GM18499 (cell line): ENCODE measurements around the gene KCND2.
A peak's percentile ranks its signal among the peaks of the same experiment; 100 is the strongest.

Experiments
- ATAC-seq: cut with Tn5 transposase; IDR thresholded peaks from one replicate; pipeline ENCODE4 v1.9.1; 2021; ENCODE audit warnings: moderate number of reproducible peaks; ENCODE audit not compliant: insufficient read depth, unreplicated experiment

Gene KCND2

DNA sequence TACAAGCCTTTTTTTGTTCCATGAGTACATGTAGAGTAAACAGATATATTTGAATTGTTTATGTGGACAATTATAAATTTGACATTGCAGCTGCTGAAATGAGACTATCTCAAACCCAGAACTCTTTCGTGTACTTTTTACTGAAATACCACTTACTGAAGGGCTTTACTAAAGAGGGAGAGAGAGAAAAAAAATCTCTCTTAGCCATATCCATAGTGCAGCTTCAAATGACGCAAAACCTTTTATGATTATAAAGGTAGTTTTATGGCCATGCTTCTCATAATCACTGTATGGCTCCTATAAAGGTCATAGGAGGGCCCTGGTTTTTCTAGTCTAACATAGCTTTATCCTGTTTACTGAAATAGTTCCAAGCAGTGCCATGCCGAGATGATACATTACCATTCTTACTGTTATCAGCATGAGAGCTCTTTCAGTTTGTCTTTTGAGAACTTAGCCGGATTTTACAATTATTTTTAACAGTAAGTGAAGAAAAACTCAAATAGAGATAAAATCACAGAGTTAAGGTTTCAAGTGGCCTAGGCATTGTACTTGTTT is 35.1 kb downstream of the KCND2 start:
- no peak for ATAC-seq

DNA sequence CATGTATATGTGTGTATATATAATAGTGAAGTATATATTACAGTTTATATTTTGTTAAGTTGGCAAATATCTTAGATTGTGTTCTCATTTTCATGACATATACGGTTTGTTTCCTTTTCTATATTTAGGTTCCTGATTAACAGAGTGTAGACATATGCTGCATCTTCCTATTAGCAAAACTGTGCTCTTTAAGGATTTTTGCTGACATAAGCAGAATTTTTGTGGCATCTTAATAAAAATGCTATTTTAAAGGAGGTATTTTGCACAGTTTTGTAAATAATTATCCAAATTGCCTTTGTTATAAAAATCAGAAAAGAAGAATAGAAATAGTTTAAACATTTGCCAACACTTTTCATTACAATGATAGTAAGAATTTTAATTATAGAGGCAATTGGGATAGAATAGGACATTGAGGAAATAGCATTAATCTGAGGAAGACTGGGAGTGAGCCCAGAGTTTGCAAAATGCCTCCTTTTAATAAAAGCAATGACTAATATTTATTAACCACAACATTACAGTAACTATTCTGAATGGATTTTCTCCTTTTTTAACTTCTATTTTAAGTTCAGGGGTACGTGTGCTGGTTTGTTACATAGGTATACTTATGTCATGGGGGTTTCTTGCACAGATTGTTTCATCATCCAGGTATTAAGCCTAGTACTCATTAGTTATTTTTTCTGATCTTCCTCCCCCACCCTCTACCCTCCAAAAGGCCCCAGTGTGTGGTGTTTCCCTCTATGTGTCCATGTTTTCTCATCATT is 38.2 kb downstream of the KCND2 start:
- ATAC-seq = no peak

DNA sequence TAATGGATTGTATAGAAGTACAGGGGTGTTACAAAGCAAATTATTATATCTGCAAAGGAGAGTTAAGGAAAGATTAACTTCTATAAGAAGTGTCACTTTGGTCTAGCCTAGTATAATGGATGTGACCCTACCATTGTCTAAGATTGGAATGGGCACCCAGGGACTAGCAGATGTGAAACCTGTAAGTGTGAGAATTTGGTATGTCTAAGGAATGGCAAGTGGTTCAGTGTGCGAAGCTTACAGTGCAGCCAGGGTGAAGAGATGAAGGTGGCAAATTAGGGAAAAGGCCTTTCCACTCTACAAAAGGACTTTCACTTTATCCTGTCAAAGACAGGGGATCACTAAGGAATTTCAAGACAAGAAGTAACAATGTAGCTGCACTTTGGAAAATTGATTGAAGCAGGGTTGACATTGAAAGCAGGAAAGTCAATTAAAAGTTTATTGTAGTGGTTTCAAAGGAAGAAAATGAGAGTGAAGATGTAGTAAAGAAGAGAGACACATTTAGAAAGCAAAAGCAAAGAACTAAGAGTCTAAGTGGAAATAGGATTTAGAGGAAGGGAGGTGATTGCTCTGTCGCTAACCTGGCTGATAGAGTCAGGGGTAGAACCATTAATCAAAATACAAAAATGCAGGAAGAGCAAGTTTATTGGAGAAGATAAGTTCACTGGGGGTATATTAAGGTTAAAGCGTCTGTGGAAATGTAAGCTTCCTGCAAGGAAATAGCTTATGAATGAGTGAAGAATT is 47.4 kb downstream of the KCND2 start:
- no peak for ATAC-seq

DNA sequence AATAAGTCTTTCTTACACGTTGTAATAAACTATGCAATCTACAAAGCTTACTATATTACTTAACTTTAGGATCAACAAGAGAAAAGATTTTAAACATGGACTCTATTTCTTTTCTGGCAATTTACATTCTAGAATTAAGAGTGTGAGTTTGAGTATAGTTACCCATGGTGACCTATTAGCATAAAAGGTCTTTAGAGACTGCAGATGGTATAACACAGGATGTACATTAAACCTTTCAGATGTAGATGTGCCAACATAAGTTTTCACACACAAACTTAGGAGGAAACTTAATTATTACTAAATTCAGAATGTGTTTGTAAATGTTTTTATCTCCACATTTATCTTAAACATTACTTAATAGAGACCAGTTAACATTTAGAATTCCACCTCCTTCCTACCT is 54.1 kb downstream of the KCND2 start:
- no peak for ATAC-seq

DNA sequence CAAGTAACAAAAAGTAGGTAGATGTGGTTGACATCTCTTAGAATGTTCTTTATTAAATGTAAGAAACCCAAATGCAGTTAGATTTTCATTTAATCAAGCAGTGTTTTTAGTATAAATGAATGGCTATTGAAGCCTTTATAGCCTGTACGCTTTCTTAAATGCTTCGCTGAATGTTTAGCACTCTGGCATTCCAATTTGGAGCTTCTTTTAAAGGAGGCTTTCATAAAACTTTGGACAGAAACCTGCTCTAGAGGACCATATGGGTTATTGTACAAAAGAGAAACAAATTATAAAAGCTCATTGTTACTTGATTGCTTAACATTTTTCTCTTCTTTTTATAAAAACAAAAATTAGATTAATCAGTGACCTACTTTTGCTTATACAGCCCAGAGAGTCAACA is 59.5 kb downstream of the KCND2 start:
- ATAC-seq = no peak

DNA sequence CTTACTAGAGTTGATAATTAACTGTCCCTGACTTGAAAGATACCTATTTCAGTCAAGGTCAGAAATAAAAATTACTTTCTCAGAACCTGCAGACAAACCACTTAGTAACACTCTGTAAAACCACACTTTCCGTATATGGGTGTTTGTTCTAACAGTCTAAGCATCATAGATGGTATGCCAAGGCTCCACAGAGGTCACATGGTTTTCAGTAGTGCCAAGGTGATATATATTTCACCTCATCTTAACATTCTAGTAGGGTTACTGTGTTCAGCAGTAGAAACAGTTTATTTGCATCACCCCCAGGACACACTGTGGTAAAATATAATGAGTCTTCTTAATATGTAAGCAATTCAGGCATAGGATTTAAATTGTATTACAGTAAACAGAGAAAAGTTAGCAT is 61.5 kb downstream of the KCND2 start:
- peak; percentile 83 for ATAC-seq

DNA sequence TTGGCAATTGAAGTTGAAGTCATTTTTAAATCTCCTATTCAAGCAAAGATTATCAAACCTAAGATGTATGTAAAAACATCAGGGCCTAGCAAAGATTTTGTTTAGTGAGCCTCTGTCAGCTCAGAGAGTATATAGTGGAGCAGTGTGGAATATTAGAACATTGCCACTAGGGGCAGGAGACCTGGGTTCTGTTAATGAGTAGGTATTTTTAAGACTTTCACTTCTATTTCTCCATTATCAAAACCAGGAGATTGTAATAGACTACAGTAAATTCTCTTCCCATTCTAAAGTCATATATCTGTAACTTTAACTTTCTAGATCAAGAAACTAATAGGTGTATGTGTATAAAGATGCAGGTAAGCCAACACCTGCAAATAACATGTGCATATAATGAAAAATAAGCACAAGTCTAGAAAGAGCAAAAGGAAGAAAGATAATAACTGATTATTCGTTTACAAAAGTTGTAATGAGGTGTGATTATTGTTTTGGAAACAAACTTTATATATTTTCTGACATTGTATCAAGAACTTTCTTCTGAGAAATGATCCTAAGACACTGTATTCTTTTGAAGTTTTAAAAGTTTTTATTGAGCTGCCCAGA is 64.4 kb downstream of the KCND2 start:
- no peak for ATAC-seq

DNA sequence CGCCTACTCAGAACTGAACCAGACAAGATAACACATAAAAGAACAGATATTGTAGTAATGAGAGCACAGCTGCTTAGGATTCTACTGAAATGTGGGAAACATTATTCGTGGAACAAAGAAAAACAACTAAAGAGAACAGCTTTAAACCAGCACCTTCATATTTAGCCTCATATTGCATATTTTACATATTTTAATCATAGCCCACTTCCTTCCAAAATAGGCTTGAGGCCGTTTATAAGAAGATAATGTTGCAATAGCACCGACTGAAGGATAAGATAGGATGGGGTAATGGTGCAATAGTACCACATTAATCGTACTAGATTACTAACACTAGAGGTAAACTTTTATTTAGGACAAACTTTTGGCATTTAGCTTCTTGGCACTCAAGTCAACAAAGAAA is 71.3 kb downstream of the KCND2 start:
- ATAC-seq = no peak

DNA sequence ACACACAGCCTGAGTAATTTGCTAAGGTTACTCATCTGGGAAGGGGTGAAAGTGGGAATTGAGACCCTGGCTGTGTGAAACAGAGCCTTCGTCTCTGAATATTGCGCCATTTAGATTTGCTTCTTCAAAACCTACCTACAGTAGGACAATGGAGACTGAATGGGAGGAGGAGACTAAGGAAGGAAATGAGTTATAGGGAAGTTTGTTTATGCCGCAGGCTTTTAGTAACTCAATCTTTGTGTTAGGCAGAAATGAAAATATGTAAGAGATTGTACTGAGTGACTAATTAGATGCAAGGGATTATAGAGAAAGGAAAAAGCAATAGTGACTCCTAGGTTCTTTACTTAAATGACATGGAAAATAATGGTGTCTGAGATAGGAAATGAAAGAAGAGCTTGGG is 80.2 kb downstream of the KCND2 start:
- no peak for ATAC-seq

DNA sequence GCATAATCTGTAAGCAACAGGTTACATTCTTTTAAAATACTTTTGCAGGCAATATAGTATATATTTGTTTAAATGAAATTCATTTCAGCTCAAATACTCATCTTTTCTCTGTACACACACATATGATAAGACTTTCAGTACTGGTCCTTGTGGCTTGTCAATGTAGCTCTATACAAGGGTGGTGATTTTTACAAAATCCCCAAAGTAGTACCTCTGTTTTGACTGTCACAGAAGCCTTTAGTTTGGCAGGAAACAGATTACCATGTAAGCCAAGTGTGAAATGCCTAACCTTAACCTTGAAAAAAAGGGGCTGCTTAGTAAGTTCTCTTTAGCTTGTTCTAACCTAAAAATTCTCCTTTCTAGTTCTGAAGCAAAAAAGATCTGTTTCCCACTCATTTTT is 87.9 kb downstream of the KCND2 start:
- ATAC-seq = peak; percentile 94

DNA sequence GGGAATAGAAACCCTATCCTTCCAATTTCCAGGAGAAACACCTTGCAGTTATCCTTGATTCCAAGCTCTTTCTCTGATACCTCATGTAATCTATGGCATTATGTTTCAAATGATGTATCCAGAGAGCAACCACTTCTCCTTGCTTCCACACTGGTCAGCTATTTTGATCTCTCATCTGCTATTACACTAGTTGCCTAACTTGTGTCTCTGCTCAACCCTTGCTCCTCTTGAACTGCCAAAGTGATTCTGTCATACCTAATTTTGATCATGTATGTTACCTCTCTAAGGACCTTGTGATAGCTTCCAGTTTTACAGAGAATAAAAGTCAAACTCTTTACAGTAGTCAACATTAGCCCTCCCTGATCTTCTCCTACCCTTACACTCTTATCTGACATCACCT is 90.4 kb downstream of the KCND2 start:
- no peak for ATAC-seq

DNA sequence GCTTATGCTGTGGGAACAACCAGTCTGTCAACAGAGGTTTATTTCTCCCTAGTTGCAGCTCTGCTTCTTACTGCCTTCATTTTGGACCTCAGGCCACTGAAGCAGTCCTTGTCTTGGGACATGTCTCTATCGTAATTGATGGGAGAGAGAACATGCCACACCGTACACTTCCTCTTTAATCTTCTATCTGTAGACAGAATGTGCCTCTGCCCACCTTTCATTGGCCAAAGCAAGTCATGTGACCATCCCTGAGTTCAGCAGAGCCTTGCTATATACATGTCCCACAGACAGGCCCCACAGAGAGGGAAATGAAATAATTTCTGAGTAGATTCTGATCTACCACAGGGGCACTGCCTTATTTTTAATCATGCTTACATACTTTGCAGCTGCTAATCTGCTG is 98.0 kb downstream of the KCND2 start:
- no peak for ATAC-seq

DNA sequence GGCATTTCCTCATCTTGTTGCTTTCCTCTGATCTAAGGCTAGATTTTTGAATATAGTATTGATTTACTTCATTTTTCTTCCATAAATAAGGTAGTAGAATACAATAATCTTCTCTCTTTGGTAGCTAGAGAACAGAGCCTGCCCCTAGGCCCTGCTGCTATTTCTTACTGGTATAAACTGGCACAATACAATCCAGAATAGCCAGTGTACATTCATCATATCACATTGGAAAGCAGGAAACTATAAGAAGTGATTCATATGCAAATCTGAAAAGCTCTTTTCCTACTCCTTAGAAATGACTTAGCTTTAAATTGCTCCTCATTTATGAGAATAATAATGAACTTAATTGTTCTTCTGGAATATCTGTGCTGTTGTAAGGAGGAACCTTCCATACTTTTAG is 100.2 kb downstream of the KCND2 start:
- no peak for ATAC-seq

DNA sequence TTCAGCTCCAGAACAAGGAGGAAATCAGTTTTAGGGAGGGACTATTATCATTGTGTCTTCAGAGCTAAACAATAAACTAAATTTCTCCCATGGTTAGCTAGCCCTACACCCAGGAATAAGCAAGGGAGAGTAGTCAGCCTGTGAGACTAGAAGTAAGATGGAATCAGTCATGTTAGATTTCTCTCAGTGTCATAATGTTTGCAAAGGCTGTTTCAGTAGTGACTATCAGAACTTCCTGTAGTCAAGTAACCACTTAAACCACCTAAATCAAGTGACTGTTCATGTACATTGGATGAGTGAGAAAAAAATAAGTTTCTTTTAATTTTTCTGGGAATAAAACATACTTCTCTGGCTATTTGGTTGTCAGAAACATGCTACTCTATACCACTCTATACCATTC is 121.6 kb downstream of the KCND2 start:
- no peak for ATAC-seq

DNA sequence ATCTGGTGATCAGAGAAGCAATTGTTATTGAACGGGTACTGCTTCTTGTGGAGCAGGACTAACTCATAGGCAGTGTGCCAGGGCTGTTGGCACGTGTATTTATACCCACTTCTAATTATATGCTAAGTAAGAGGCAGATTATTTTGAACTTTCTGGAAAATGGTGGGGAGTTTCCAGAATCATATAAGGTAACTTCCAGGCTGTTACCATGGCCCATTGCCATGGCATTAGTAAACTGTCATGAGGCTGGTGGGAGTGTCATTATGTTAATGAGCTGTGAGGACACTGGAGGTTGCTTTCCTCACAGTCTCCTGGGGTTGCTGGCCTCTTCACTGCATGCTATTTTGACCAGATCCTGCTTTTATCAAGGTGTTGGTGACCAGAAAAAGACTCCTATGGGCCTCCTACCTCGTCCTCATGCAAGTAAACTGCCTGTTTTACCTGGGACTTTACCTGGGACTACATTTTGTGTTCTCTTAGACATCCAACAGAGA is 122.6 kb downstream of the KCND2 start:
- ATAC-seq = peak; percentile 92

DNA sequence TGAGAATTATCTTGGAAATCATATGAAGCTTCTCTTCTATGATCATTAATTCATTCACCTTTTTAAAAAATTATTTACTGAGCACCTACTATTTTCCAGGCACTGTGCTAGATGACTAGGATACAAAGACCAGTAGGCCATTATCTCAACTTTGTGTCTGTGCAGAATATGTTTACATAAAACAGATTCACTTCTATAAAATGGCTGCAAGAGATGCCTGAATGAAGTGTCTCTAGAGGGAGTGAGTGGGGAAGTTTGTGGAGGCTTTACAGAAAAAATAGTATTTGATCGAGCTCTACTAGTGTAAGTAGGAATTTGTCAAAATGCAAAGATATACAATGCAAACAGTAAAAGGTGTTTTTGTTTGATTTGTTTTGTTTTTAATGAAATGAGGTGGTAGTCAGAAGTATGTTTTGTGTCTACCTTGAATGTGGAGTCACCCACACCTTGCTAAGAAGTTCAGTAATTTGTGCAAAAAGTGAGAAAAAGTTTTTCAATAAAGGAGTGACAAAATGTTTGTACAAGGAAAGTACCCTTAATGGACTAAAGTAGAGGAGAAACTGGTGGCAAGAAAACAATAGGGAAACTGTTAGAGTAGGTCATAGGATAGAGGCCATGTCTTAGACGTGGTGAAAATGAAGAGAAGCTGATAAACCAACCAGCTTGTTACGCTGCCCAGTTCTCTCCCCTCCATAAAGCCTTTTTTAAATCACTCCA is 125.5 kb downstream of the KCND2 start:
- ATAC-seq = no peak

DNA sequence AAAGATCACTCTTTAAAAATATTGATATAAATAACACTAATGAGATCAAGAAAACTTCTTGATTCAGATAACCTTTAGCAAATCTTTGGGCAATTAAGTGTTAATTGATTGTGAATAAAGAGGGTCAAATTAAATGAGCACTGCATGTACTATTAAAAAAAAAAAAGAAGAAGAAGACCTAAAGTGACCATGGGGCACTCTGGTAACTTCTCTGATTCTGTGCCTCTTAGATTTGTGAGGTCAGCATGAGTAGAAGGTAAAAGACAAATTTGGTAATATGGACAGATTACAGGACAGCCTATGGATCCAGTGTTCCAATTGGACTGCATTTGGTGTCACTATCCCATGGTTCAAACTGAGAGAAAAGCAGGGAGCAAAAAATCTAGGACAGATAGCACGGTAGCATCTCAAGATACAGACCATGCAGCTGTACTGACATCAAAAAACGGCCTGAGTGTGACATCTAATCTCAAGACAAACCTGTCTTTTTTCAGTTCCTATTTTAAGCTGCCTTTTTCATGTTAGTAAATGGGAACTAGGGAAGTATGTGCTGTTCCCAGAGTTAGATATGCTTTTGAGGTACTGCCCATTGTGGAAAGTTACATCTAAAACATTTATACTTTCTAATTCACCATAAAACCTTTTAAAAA is 128.0 kb downstream of the KCND2 start:
- no peak for ATAC-seq

DNA sequence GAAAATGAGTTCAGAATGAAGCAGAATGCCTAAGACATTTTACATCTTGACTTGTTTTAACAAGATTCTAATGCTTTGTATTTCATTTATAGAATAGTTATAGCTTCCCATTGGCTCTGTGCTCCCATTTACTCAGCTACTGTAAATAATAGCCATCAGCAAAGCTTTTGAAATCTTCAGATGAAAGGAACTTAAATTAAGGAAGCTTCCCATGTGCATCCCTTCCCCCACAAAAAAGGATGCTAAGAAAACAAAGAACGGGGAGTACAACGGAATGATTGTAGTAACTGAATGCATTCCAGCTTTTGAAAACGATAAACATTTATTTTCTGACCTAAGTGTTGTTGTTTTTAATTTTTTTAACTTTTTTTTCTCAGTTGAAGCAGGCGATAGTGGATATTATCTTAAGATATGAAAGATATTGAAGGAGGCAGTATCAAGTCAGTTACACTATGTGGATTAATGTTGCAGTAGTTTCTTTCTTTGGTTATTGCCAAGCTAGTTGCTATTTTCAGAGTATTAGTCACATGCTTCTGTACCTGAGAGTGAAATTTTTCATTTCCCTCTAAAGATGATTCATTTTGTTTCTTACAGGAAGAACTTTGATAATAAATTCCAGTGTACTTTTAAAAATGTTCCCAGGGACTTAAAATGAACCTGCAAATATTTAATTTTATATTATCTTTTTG is 129.2 kb downstream of the KCND2 start:
- ATAC-seq = peak; percentile 53

DNA sequence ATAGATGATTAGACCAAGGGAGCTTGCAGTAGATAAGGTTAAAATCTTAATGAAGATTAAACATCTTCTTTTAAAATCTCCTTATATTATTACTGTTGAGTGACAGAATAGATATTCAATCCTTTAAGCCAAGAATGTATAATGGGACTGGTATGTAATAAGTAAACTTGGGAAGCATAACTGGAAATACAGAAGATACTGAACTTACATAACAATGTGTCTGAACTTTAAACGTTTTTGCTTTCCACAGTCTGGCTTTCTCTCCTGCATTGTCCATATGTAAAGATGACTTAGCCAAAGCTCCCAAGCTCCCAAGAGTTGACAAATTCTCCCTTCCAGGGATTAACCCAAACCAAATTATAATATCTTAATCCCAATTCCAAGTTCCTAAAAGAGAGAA is 129.8 kb downstream of the KCND2 start:
- no peak for ATAC-seq
